GM12878 (cell line): ENCODE results near the gene MED19. TPM values are rescaled to one million over a fixed set of nuclear protein-coding genes. Genes with fewer than 3 reads are reported as not detected.

ENCODE experiments used
- ATAC-seq: fragments of 200-7000 bp; cut with Tn5 transposase; 3 replicates; pipeline ENCODE4 v1.9.1; 2020; ENCODE audit warnings: mild to moderate bottlenecking, moderate library complexity
- BruUV-seq: library from RNA; stranded (reverse); fragments of 400-500 nt; replicated peaks from 2 replicates; lab custom pipeline; 2021; lab: Mats Ljungman, UMichigan
- CTCF ChIA-PET: fragments of 300-600 bp; sonication (Branson Sonifier 250); formaldehyde crosslinking; extraction: SDS; loops from one replicate; lab custom pipeline; 2021; ENCODE audit warnings: inconsistent platforms; lab: Yijun Ruan, JAX
- POLR2A ChIA-PET: fragments of 350-600 bp; formaldehyde crosslinking; extraction: SDS; loops from one replicate; lab custom pipeline; 2021; ENCODE audit warnings: inconsistent platforms; lab: Charles Lee
- RAD21 ChIA-PET: fragments of 300-600 bp; sonication (Branson Sonifier 250); formaldehyde crosslinking; loops from one replicate; lab custom pipeline; 2023; ENCODE audit warnings: antibody characterized with exemption; ENCODE audit not compliant: unreplicated experiment; lab: Charles Lee
- SMC1A ChIA-PET: fragments of 300-600 bp; sonication (Branson Sonifier 250); formaldehyde crosslinking; loops from one replicate; lab custom pipeline; 2023; ENCODE audit not compliant: unreplicated experiment, uncharacterized antibody; lab: Charles Lee
- DNase-seq: peaks from one replicate; pipeline ENCODE4 v3.0.0-alpha.2; 2011; ENCODE audit warnings: low read depth, low spot score
- FAIRE-seq: peaks from 3 replicates; lab custom pipeline; 2011; peaks lifted over from hg19 to GRCh38; lab: Jason Lieb, UNC
- H2AFZ ChIP-seq: 2 replicates; pipeline ENCODE4 v1.6.0; 2011; ENCODE audit warnings: low read depth, low read length, control low read depth; ENCODE audit not compliant: control insufficient read depth
- H3K27ac ChIP-seq: 2 replicates; pipeline ENCODE4 v1.5.1; 2011; ENCODE audit warnings: control low read depth; ENCODE audit not compliant: control insufficient read depth, insufficient read depth
- H3K27me3 ChIP-seq, 2 experiments: replicated peaks in 1 of 2; 2 replicates each; pipeline versions ENCODE4 v1.6.0 to v1.6.1; 2011; ENCODE audit warnings: low read length in 1 of 2; ENCODE audit not compliant: control insufficient read depth in 2 of 2, insufficient read depth in 2 of 2
- H3K36me3 ChIP-seq, 2 experiments: 2 replicates each; pipeline ENCODE4 v1.5.1; 2011; ENCODE audit warnings: low read length in 1 of 2; ENCODE audit not compliant: control insufficient read depth in 2 of 2, insufficient read depth in 2 of 2
- H3K4me1 ChIP-seq: 2 replicates; pipeline ENCODE4 v1.6.1; 2011; ENCODE audit warnings: mild to moderate bottlenecking, low read length, moderate library complexity, mixed read lengths; ENCODE audit not compliant: control insufficient read depth, insufficient read depth
- H3K4me2 ChIP-seq: 2 replicates; pipeline ENCODE4 v1.6.0; 2011; ENCODE audit warnings: control low read depth; ENCODE audit not compliant: control insufficient read depth, insufficient read depth
- H3K4me3 ChIP-seq: fragments of 200-600 bp; sonication (generic); 2 replicates; pipeline ENCODE4 v1.5.1; 2016
- H3K79me2 ChIP-seq: 2 replicates; pipeline ENCODE4 v1.6.0; 2011; ENCODE audit warnings: low read length; ENCODE audit not compliant: control insufficient read depth, insufficient read depth
- H3K9ac ChIP-seq: 2 replicates; pipeline ENCODE4 v1.8.0; 2011; ENCODE audit warnings: low read length, control low read depth, mixed read lengths; ENCODE audit not compliant: control insufficient read depth, insufficient read depth
- H3K9me3 ChIP-seq: replicated peaks from 3 replicates; pipeline ENCODE4 v1.5.1; 2011; ENCODE audit warnings: mild to moderate bottlenecking, low read length; ENCODE audit not compliant: control insufficient read depth, insufficient read depth
- H4K20me1 ChIP-seq: 2 replicates; pipeline ENCODE4 v1.6.0; 2011; ENCODE audit not compliant: control insufficient read depth, insufficient read depth
- CHD1 ChIP-seq: IDR thresholded peaks from 2 replicates; pipeline ENCODE4 v1.6.1; 2012; ENCODE audit warnings: low read depth, low read length, improper control_type of control experiment
- CHD2 ChIP-seq: IDR thresholded peaks from 2 replicates; pipeline ENCODE4 v1.6.1; 2011; ENCODE audit warnings: low read depth, low read length, improper control_type of control experiment, borderline replicate concordance
- CREM ChIP-seq: IDR thresholded peaks from 2 replicates; pipeline ENCODE4 v1.6.1; 2014; ENCODE audit warnings: antibody characterized with exemption, low read depth
- EED ChIP-seq: sonication (generic); IDR thresholded peaks from 2 replicates; pipeline ENCODE4 v1.6.1; 2016; ENCODE audit warnings: antibody characterized with exemption, low read depth
- GATAD2B ChIP-seq: fragments of 450-650 bp; conservative IDR thresholded peaks from 2 replicates; pipeline ENCODE4 v1.6.1; 2017; ENCODE audit warnings: low read depth, mild to moderate bottlenecking, moderate library complexity
- HDGF ChIP-seq: fragments of 450-650 bp; IDR thresholded peaks from 2 replicates; pipeline ENCODE4 v1.6.1; 2016; ENCODE audit warnings: antibody characterized with exemption
- IKZF2 ChIP-seq, 2 experiments: fragments of 450-650 bp; IDR thresholded peaks; 2 replicates each; pipeline ENCODE4 v1.6.1; 2017; ENCODE audit warnings: mild to moderate bottlenecking in 2 of 2, moderate library complexity in 2 of 2
- KAT2A ChIP-seq: conservative IDR thresholded peaks from 2 replicates; pipeline ENCODE4 v1.6.1; 2011; ENCODE audit warnings: low read depth, low read length; ENCODE audit not compliant: control insufficient read depth
- MTA2 ChIP-seq: fragments of 450-650 bp; IDR thresholded peaks from 2 replicates; pipeline ENCODE4 v1.6.1; 2016; ENCODE audit warnings: low read depth, mild to moderate bottlenecking, moderate library complexity
- NR2F1 ChIP-seq: fragments of 450-650 bp; conservative IDR thresholded peaks from 2 replicates; pipeline ENCODE4 v1.6.1; 2017; ENCODE audit warnings: mild to moderate bottlenecking
- SIN3A ChIP-seq: IDR thresholded peaks from 2 replicates; pipeline ENCODE4 v1.6.1; 2012; ENCODE audit warnings: low read depth, low read length, improper control_type of control experiment
- SREBF2 ChIP-seq: IDR thresholded peaks from 2 replicates; pipeline ENCODE4 v1.6.1; 2012; ENCODE audit warnings: mild to moderate bottlenecking, low read length
- WGBS: methylation state at CpG from one replicate; pipeline ENCODE4 v1.1.6; 2016; ENCODE audit warnings: low lambda C conversion rate; ENCODE audit not compliant: insufficient replicate concordance, insufficient coverage; ENCODE audit errors: missing lambda C conversion rate; 5-methylcytosine and 5-hydroxymethylcytosine counted together
- in situ Hi-C: fragments of 300-500 bp; cut with MboI; formaldehyde crosslinking; loops from 9 replicates; pipeline ENCODE4 v1.14.3; 2018; ENCODE audit warnings: mixed read lengths
- intact Hi-C: fragments of 100-400 bp; cut with micrococcal nuclease; formaldehyde crosslinking; loops from one replicate; pipeline ENCODE4 v1.14.2; 2022; ENCODE audit not compliant: unreplicated experiment
- polyA plus RNA-seq, 11 experiments: library from polyadenylated mRNA; depleted of rRNA in 4 of 11; unstranded in 6 of 11; stranded (reverse) in 5 of 11; fragments of >200 nt; fragmentation: Nextera tagmentation in 4 of 11; fragmentation: Illumina TruSeq in 1 of 11; extraction: Ambion mirVana in 4 of 11; extraction: Trizol in 1 of 11; gene quantifications; 1 replicate in 1 of 11; 2 replicates in 10 of 11; pipeline versions ENCODE4 v1.2.1 to v1.2.3, GENCODE V29; 2011 to 2016; ENCODE audit warnings: inconsistent platforms in 2 of 11, missing spikeins in 2 of 11, low read depth in 1 of 11
- total RNA-seq, 4 experiments: library from RNA; depleted of rRNA in 3 of 4; stranded (reverse); fragments of >200 nt in 3 of 4; fragmentation: Illumina TruSeq in 1 of 4; extraction: Trizol in 1 of 4; gene quantifications; 2 replicates each; pipeline versions ENCODE4 v1.2.1 to v1.2.3, GENCODE V29; 2013 to 2021
- TF ChIP-seq, protein P1 (sequence below): fragments of 450-650 bp; IDR thresholded peaks from 2 replicates; pipeline ENCODE4 v1.6.1; 2016; ENCODE audit warnings: mild to moderate bottlenecking
- TF ChIP-seq, protein P2 (sequence below): fragments of 450-650 bp; conservative IDR thresholded peaks from 2 replicates; pipeline ENCODE4 v1.6.1; 2017; ENCODE audit warnings: mild to moderate bottlenecking, moderate library complexity
- TF ChIP-seq, protein P3 (sequence below): IDR thresholded peaks from 2 replicates; pipeline ENCODE4 v1.6.1; 2012; ENCODE audit warnings: low read depth, low read length, improper control_type of control experiment
- TF ChIP-seq, protein P4 (sequence below): fragments of 450-650 bp; IDR thresholded peaks from 2 replicates; pipeline ENCODE4 v1.6.1; 2016; ENCODE audit warnings: mild to moderate bottlenecking

The MED19 gene
- total and polyA plus RNA-seq, 10 of the 15 experiments (the other 5 are each of a cell fraction or from before 2014, with no cell fraction given), result 4.9 to 28.2 (median 17.3) TPM

DNA sequence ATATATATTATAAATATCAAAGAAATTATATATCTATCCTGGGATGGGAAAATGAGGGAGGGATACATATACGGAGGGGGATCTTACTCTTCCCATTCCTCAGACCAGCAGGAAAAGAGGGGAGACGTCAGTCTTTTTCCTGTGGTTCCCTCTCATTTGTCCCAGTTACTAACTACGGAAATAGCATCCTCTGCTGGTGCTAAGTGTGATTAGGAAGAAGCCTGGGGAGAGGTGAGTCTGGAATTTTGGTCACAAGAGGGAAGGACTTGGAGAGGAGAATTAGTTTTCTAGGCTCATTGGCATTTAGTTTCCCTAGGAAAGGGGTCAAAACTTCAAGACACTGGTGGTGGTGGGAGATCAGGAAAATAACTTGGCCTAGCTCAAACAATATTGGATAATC, 11.6 kb downstream of the MED19 start:
- no peak overlapping the region for H2AFZ ChIP-seq
- ChIA-PET RAD21 (no interaction called here), SMC1A (no interaction called here), POLR2A (no interaction called here), CTCF (no interaction called here)
- no peak overlapping the region for H3K4me3 ChIP-seq
- WGBS, result 98% methylated on average over 3 of the region's 3 CpGs
- peaks cover 24 to 45% of the 10 kb centered on the region in 2 experiments for H3K36me3 ChIP-seq
- no peaks in the 10 kb centered on the region for H3K79me2 ChIP-seq
- DNase-seq (no peak), ATAC-seq (no peak), FAIRE-seq (no peak)
- BruUV-seq, result no TSS peak
- H3K27ac ChIP-seq, result no peak overlapping the region
- H4K20me1 ChIP-seq, result no peaks in the 10 kb centered on the region
- intact Hi-C loops, result no loop called here
- in situ Hi-C loops, result no loop called here
- no peak overlapping the region for H3K4me2 ChIP-seq
- H3K9ac ChIP-seq, result no peak overlapping the region
- H3K4me1 ChIP-seq, result no peaks in the 10 kb centered on the region
- TF ChIP-seq CHD1, result no peak
- TF ChIP-seq CREM, result no peak
- TF ChIP-seq KAT2A, result no peak
- TF ChIP-seq, protein P1, sequence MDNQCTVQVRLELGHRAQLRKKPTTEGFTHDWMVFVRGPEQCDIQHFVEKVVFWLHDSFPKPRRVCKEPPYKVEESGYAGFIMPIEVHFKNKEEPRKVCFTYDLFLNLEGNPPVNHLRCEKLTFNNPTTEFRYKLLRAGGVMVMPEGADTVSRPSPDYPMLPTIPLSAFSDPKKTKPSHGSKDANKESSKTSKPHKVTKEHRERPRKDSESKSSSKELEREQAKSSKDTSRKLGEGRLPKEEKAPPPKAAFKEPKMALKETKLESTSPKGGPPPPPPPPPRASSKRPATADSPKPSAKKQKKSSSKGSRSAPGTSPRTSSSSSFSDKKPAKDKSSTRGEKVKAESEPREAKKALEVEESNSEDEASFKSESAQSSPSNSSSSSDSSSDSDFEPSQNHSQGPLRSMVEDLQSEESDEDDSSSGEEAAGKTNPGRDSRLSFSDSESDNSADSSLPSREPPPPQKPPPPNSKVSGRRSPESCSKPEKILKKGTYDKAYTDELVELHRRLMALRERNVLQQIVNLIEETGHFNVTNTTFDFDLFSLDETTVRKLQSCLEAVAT, result no peak
- no peak for TF ChIP-seq HDGF
- no peak for TF ChIP-seq GATAD2B
- TF ChIP-seq MTA2, result no peak
- TF ChIP-seq EED, result no peak
- TF ChIP-seq NR2F1, result no peak
- TF ChIP-seq SREBF2, result no peak
- TF ChIP-seq CHD2, result no peak
- no peak for TF ChIP-seq IKZF2 (IDR thresholded peaks at IDR 0.05)
- no peak for TF ChIP-seq SIN3A
- TF ChIP-seq, protein P2, sequence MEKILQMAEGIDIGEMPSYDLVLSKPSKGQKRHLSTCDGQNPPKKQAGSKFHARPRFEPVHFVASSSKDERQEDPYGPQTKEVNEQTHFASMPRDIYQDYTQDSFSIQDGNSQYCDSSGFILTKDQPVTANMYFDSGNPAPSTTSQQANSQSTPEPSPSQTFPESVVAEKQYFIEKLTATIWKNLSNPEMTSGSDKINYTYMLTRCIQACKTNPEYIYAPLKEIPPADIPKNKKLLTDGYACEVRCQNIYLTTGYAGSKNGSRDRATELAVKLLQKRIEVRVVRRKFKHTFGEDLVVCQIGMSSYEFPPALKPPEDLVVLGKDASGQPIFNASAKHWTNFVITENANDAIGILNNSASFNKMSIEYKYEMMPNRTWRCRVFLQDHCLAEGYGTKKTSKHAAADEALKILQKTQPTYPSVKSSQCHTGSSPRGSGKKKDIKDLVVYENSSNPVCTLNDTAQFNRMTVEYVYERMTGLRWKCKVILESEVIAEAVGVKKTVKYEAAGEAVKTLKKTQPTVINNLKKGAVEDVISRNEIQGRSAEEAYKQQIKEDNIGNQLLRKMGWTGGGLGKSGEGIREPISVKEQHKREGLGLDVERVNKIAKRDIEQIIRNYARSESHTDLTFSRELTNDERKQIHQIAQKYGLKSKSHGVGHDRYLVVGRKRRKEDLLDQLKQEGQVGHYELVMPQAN, result no peak
- TF ChIP-seq, protein P3, sequence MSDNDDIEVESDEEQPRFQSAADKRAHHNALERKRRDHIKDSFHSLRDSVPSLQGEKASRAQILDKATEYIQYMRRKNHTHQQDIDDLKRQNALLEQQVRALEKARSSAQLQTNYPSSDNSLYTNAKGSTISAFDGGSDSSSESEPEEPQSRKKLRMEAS, result no peak
- TF ChIP-seq, protein P4, sequence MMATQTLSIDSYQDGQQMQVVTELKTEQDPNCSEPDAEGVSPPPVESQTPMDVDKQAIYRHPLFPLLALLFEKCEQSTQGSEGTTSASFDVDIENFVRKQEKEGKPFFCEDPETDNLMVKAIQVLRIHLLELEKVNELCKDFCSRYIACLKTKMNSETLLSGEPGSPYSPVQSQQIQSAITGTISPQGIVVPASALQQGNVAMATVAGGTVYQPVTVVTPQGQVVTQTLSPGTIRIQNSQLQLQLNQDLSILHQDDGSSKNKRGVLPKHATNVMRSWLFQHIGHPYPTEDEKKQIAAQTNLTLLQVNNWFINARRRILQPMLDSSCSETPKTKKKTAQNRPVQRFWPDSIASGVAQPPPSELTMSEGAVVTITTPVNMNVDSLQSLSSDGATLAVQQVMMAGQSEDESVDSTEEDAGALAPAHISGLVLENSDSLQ, result no peak
- H3K9me3 ChIP-seq, result no peaks in the 10 kb centered on the region
- no peaks in the 10 kb centered on the region for H3K27me3 ChIP-seq
